Lung (tissue), 12 donors: Measurements from ENCODE around the gene BICRAL. TPM values are rescaled to one million over a fixed set of nuclear protein-coding genes. Genes with fewer than 3 reads are reported as not detected.

Experiments used
- ATAC-seq: fragments of 200-7000 bp; cut with Tn5 transposase; one replicate; pipeline ENCODE4 v1.9.1; 2020; ENCODE audit warnings: moderate number of reproducible peaks; ENCODE audit not compliant: insufficient read depth, low FRiP score
- DNase-seq, 3 donors: peaks; one replicate each; pipeline ENCODE4 v3.0.0-alpha.2; 2013 to 2017
- H3K27ac ChIP-seq, 2 donors: one replicate each; pipeline ENCODE4 v1.5.1; 2013; ENCODE audit warnings: mild to moderate bottlenecking in 2 of 2, moderate library complexity in 2 of 2, control low read depth in 1 of 2, inconsistent platforms in 1 of 2, low read depth in 1 of 2, low read length in 1 of 2
- H3K27me3 ChIP-seq, 3 donors: one replicate each; pipeline ENCODE4 v1.5.1; 2013; ENCODE audit warnings: low read length in 2 of 3; ENCODE audit not compliant: control insufficient read depth in 3 of 3, insufficient read depth in 3 of 3
- H3K36me3 ChIP-seq, 4 donors: one replicate each; pipeline ENCODE4 v1.5.1; 2013; ENCODE audit warnings: low read length in 4 of 4, mild to moderate bottlenecking in 1 of 4, moderate library complexity in 1 of 4; ENCODE audit not compliant: control insufficient read depth in 4 of 4, insufficient read depth in 4 of 4
- H3K4me1 ChIP-seq, 5 donors: one replicate each; pipeline ENCODE4 v1.5.1; 2013; ENCODE audit warnings: low read length in 5 of 5, mild to moderate bottlenecking in 2 of 5, moderate library complexity in 1 of 5; ENCODE audit not compliant: control insufficient read depth in 5 of 5, insufficient read depth in 5 of 5
- H3K4me3 ChIP-seq: one replicate; pipeline ENCODE4 v1.5.1; 2013; ENCODE audit warnings: mild to moderate bottlenecking, control low read depth, moderate library complexity
- H3K9ac ChIP-seq, 2 donors: one replicate each; pipeline ENCODE4 v1.5.1; 2013; ENCODE audit warnings: low read length in 2 of 2, control low read depth in 1 of 2; ENCODE audit not compliant: insufficient read depth in 1 of 2
- H3K9me3 ChIP-seq, 4 donors: one replicate each; pipeline ENCODE4 v1.5.1; 2013; ENCODE audit warnings: low read length in 3 of 4, mild to moderate bottlenecking in 1 of 4, moderate library complexity in 1 of 4; ENCODE audit not compliant: control insufficient read depth in 4 of 4, insufficient read depth in 3 of 4
- CTCF ChIP-seq: IDR thresholded peaks from 2 replicates; pipeline ENCODE4 v1.5.1; 2012; ENCODE audit warnings: mild to moderate bottlenecking; ENCODE audit errors: control extremely low read depth, extremely low read depth
- WGBS, 2 donors: extraction: QIAGEN DNeasy Blood & Tissue Kit; methylation state at CpG; one replicate each; pipeline ENCODE4 v1.1.7; 2013; 5-methylcytosine and 5-hydroxymethylcytosine counted together
- polyA plus RNA-seq, 2 donors: library from polyadenylated mRNA; stranded (reverse); fragments of 200-250 nt; gene quantifications; one replicate each; pipeline ENCODE4 v1.2.1, GENCODE V29; 2013
- total RNA-seq, 2 donors: library from RNA; depleted of rRNA in 1 of 2; stranded (reverse); fragments of >200 nt in 1 of 2; gene quantifications; one replicate each; pipeline ENCODE4 v1.2.1, GENCODE V29; 2014 to 2021
- donor health status: control.
- donor health status: control.
- donor health status: Bipolar disorder and iron deficiency.
- donor health status: healthy.
- donor health status: DM: yes; HTN: yes; CAD: no.

BICRAL gene
- total and polyA plus RNA-seq, 4 donors: 2.8 to 18.6 (median 10.7) TPM

GRCh38 chr6:42848700-42849099 lies 66.8 kb downstream of the BICRAL start:
- no peak for ATAC-seq
- TF ChIP-seq CTCF: no peak
- Histone ChIP-seq H3K9me3 (no peaks in the 10 kb centered on the region), H3K4me3 (no peak overlapping the region), H3K27ac (no peak overlapping the region), H3K4me1 (no peaks in the 10 kb centered on the region), H3K9ac (no peak overlapping the region), H3K27me3 (no peaks in the 10 kb centered on the region), H3K36me3 (peaks cover 3 to 10% (median 6%) of the 10 kb centered on the region in 4 donors)
- WGBS, 2 donors: 92 to 94% methylated on average over 4 of the region's 4 CpGs
- no peak for DNase-seq

- Histone ChIP-seq H3K4me3 (no peak overlapping the region), H3K36me3 (peaks cover 7 to 17% (median 11%) of the 10 kb centered on the region in 4 donors), H3K4me1 (peaks cover 0 to 1% (median 0%) of the 10 kb centered on the region in 5 donors), H3K9ac (no peak overlapping the region), H3K9me3 (no peaks in the 10 kb centered on the region), H3K27ac (no peak overlapping the region), H3K27me3 (no peaks in the 10 kb centered on the region)
- DNase-seq (no peak), ATAC-seq (no peak)
- TF ChIP-seq CTCF: no peak
- 95 to 100% methylated on average over 2 of the region's 2 CpGs for WGBS, 2 donors
Measured at GRCh38 chr6:42851599-42851998, 69.7 kb downstream of the BICRAL start.

GRCh38 chr6:42860036-42860435 lies 78.2 kb downstream of the BICRAL start:
- WGBS, 2 donors: 95 to 97% methylated on average over 1 of the region's 1 CpG

More at GRCh38 chr6:42860036-42860435, 78.2 kb downstream of the BICRAL start:
- DNase-seq (no peak), ATAC-seq (no peak)
- no peaks in the 10 kb centered on the region for H3K4me1 ChIP-seq
- peaks cover 0 to 1% (median 0%) of the 10 kb centered on the region in 4 donors for H3K9me3 ChIP-seq
- H3K9ac ChIP-seq: no peak overlapping the region
- no peak for TF ChIP-seq CTCF
- no peak overlapping the region for H3K4me3 ChIP-seq
- H3K27ac ChIP-seq: no peak overlapping the region
- H3K36me3 ChIP-seq: peaks cover 20 to 38% (median 32%) of the 10 kb centered on the region in 4 donors
- H3K27me3 ChIP-seq: no peaks in the 10 kb centered on the region
